HAP-1 (cell line): ENCODE data around the gene DCTN2.
"Not testable (repeated sequence)": the region's sequence is repeated elsewhere in the genome, so short reads cannot be mapped to it uniquely, and the experiment has no call there.

Source experiments
- DNase-seq, 2 experiments: peaks; one replicate each; pipeline ENCODE4 v3.0.0-alpha.2; 2016 to 2020; ENCODE audit warnings: low spot score in 2 of 2
- H3K27me3 ChIP-seq: fragments of 250-450 bp; sonication (Bioruptor Pico); 2 replicates; pipeline ENCODE4 v1.5.1; 2020; ENCODE audit warnings: low read depth, mild to moderate bottlenecking, moderate library complexity
- H3K36me3 ChIP-seq: fragments of 250-450 bp; sonication (Bioruptor Pico); replicated peaks from 2 replicates; pipeline ENCODE4 v1.5.1; 2020; ENCODE audit warnings: mild to moderate bottlenecking
- H3K4me1 ChIP-seq: fragments of 250-450 bp; sonication (Bioruptor Pico); 2 replicates; pipeline ENCODE4 v1.5.1; 2020; ENCODE audit warnings: mild to moderate bottlenecking
- H3K4me3 ChIP-seq: fragments of 250-450 bp; sonication (Bioruptor Pico); 2 replicates; pipeline ENCODE4 v1.5.1; 2020; ENCODE audit warnings: mild to moderate bottlenecking, moderate library complexity
- H3K9me3 ChIP-seq: fragments of 250-450 bp; sonication (Bioruptor Pico); 2 replicates; pipeline ENCODE4 v1.5.1; 2020; ENCODE audit warnings: mild to moderate bottlenecking, moderate library complexity
- in situ Hi-C: fragments of 300-500 bp; cut with MboI; formaldehyde crosslinking; loops from 3 replicates; pipeline ENCODE4 v1.14.3; 2020; ENCODE audit warnings: low sequenced_read_pairs, inconsistent platforms, mixed read lengths

The DCTN2 gene

DNA sequence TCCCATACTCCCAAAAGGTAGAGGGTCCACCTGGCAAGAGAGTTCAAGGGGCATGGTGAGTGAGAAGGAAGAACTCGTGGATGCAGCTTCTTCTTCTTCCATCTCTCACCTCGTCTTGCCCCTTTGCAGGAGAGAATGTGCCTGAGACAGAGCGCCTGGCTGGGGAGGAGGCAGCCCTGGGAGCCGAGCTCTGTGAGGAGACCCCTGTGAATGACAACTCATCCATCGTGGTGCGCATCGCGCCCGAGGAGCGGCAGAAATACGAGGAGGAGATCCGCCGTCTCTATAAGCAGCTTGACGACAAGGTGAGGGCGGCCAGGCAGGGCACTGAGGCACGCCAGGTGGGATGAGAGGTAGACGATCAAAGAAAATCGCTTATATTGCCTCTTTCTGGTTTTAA, 22.9 kb upstream of the DCTN2 start:
- in situ Hi-C loops: no loop called here
- Histone ChIP-seq H3K9me3 (no peaks in the 10 kb centered on the region), H3K4me3 (no peak overlapping the region), H3K36me3 (no peaks in the 10 kb centered on the region), H3K4me1 (no peaks in the 10 kb centered on the region), H3K27me3 (no peaks in the 10 kb centered on the region)
- DNase-seq: no peak

DNA sequence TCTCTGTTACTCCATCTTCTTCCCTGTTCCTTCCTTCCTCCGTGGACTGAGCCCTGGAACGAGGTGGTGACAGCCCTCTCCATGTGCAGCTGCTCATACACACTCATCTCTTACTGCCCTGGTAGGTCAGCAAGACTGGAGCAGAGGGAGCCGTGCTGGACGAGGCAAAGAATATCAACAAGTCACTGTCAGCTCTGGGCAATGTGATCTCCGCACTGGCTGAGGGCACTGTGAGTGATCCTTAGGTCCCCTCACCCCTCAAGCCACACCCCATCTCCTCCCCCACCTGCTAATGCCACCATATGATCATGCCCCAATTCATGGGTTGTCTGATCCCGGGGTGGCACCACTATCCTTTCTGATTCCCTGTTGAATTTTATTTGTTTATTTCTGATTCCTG, 21.8 kb upstream of the DCTN2 start:
- in situ Hi-C loops: no loop called here
- Histone ChIP-seq H3K4me1 (no peaks in the 10 kb centered on the region), H3K9me3 (no peaks in the 10 kb centered on the region), H3K27me3 (peaks cover 3% of the 10 kb centered on the region; the same call in 1 of the 2 replicates), H3K36me3 (no peaks in the 10 kb centered on the region), H3K4me3 (no peak overlapping the region)
- DNase-seq: no peak

DNA sequence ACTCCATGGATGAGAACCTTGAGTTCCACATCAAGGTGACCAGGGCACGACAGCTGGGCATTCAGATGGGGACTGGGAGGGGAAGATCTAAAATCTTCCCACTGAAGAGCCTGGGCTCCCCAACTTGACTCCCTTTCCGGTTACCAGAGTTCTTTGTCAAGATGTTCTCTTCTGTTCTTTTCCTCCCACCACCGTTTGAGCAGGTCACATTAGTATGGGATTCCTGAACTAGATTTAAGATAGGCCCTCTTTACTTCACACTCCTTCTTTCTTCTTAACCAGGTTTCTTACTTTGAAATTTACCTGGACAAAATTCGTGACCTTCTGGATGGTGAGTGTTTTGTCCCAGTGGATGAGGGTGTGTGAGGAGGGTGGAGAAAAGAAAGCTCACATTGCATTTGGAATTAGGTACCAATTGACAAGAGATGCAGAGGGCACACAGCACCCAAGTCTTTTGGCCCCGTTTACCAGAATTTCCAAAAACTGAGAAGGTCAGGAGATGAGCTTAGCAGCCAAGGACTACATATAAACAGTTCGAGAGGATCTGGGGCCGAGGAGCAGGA, 17.3 kb upstream of the DCTN2 start:
- H3K4me1 ChIP-seq: no peaks in the 10 kb centered on the region
- H3K4me3 ChIP-seq: no peak overlapping the region
- in situ Hi-C loops: no loop called here
- peaks cover 21% of the 10 kb centered on the region for H3K27me3 ChIP-seq
- no peaks in the 10 kb centered on the region for H3K36me3 ChIP-seq
- no peak for DNase-seq
- no peaks in the 10 kb centered on the region for H3K9me3 ChIP-seq

DNA sequence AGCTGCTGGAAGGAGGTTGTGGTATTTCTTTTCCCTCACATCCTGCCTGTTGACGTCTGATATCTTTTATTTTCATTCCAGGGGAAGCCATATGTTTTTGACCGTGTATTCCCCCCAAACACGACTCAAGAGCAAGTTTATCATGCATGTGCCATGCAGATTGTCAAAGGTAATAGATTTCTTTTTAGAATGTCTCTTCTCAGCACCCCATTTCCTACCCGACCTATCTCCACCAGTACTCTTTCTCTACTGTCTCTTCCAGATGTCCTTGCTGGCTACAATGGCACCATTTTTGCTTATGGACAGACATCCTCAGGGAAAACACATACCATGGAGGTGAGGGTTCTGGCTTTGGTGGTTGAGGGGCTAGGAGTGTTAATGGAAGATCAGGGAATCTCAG, 16.4 kb upstream of the DCTN2 start:
- H3K27me3 ChIP-seq: peaks cover 21% of the 10 kb centered on the region
- no peaks in the 10 kb centered on the region for H3K4me1 ChIP-seq
- DNase-seq: no peak
- in situ Hi-C loops: no loop called here
- no peaks in the 10 kb centered on the region for H3K9me3 ChIP-seq
- no peaks in the 10 kb centered on the region for H3K36me3 ChIP-seq
- no peak overlapping the region for H3K4me3 ChIP-seq

DNA sequence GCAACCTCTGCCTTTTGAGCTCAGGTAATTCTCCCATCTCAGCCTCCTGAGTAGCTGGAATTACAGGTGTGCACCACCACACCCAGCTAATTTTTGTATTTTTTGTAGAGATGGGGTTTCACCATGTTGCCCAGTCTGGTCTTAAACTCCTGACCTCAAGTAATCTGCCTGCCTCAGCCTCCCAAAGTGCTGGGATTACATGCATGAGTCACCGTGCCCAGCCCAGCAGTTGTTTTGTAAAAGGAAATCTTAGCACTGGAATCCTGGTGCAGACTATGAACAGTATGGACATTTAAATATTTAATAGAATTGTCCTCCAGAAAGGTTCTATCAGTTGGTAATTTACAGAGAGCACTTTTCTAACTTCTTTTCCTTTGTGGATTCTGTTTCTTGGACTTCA, 14.1 kb upstream of the DCTN2 start:
- H3K36me3 ChIP-seq, in situ Hi-C loops, DNase-seq, H3K4me1 ChIP-seq, H3K9me3 ChIP-seq, H3K4me3 ChIP-seq: not testable (repeated sequence)
- peaks cover 21% of the 10 kb centered on the region for H3K27me3 ChIP-seq

DNA sequence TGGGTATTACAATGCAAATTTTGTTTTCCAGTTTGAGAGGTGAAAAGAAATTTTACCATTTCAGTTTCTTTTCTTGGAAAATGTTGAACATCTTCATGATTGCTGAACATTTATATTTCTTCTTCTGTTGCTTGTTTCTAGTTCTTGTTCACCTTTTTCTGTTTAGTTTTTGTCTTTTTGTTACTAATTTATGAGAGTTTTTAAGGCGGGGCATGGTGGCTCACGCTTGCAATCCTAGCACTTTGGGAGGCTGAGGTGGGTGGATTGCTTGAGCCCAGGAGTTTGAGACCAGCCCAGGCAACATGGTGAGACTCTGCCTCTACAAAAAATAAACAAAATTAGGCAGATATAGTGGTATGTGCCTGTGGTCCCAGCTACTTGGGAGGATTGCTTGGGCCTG, 13.5 kb upstream of the DCTN2 start:
- Histone ChIP-seq H3K27me3 (peaks cover 21% of the 10 kb centered on the region), H3K4me1 (no peaks in the 10 kb centered on the region), H3K9me3 (no peaks in the 10 kb centered on the region), H3K4me3 (no peak overlapping the region), H3K36me3 (no peaks in the 10 kb centered on the region)
- in situ Hi-C loops: no loop called here
- no peak for DNase-seq

DNA sequence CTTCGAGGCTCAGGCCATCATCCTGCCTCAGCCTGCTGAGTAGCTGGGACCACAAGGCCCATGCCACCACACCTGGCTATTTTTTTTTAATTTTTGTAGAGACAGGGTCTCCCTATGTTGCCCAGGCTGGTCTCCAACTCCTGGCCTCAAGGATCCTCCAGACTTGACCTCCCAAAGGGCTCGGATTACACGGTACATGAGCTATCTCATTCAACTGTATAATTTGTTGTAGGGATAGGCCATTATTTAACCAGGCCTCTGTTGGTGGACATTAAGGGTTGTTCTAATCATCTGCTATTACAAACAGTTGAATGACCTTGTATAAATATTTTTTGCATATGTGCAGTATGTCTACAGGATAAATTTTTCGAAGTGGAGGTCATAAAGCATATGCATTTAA, 11.9 kb upstream of the DCTN2 start:
- no peaks in the 10 kb centered on the region for H3K4me1 ChIP-seq
- H3K9me3 ChIP-seq: no peaks in the 10 kb centered on the region
- no peak overlapping the region for H3K4me3 ChIP-seq
- DNase-seq: no peak
- in situ Hi-C loops: no loop called here
- H3K27me3 ChIP-seq: peaks cover 18% of the 10 kb centered on the region
- H3K36me3 ChIP-seq: no peaks in the 10 kb centered on the region

DNA sequence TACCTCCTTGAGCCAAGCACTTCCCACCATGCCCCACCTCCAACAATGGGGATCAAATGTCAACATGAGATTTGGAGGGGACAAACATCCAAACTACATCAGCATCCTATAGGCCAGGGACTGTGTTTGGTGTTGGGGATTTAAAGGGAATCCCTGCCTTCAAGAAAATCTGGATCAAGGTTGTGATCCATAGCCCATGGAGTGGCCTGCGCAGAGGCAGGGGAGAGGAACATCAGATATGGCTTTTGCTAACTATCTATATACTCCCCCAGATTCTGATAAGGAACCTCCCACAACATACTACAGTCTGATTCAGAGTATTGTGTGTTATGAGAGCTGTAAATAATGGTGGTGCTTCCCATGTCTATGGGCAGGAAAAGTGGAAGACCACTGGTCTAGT, 7.9 kb upstream of the DCTN2 start:
- H3K36me3 ChIP-seq: no peaks in the 10 kb centered on the region
- no peak for DNase-seq
- in situ Hi-C loops: no loop called here
- H3K4me3 ChIP-seq: no peak overlapping the region
- no peaks in the 10 kb centered on the region for H3K27me3 ChIP-seq
- H3K9me3 ChIP-seq: no peaks in the 10 kb centered on the region
- no peaks in the 10 kb centered on the region; the same call in 1 of the 2 replicates for H3K4me1 ChIP-seq

DNA sequence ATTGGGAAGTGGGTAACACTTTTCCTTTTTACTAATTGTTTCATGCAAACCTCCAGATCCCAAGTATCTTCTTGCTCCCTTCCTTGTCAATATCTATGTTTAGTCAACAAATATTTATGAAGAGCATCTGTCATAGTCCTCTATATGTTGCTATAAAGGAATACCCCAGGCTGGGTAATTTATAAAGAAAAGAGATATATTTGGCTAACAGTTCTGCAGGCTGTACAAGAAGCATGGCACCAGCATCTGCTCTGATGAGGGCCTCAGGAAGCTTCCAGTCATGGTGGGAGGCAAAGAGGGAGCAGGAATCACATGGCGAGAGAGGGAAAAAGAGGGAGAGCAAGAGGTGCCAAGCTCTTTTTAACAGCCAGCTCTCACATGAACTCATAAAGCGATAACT, 7.5 kb upstream of the DCTN2 start:
- Histone ChIP-seq H3K4me3 (no peak overlapping the region), H3K4me1 (no peaks in the 10 kb centered on the region; the same call in 1 of the 2 replicates), H3K36me3 (no peaks in the 10 kb centered on the region), H3K27me3 (no peaks in the 10 kb centered on the region), H3K9me3 (no peaks in the 10 kb centered on the region)
- DNase-seq: no peak
- in situ Hi-C loops: no loop called here

DNA sequence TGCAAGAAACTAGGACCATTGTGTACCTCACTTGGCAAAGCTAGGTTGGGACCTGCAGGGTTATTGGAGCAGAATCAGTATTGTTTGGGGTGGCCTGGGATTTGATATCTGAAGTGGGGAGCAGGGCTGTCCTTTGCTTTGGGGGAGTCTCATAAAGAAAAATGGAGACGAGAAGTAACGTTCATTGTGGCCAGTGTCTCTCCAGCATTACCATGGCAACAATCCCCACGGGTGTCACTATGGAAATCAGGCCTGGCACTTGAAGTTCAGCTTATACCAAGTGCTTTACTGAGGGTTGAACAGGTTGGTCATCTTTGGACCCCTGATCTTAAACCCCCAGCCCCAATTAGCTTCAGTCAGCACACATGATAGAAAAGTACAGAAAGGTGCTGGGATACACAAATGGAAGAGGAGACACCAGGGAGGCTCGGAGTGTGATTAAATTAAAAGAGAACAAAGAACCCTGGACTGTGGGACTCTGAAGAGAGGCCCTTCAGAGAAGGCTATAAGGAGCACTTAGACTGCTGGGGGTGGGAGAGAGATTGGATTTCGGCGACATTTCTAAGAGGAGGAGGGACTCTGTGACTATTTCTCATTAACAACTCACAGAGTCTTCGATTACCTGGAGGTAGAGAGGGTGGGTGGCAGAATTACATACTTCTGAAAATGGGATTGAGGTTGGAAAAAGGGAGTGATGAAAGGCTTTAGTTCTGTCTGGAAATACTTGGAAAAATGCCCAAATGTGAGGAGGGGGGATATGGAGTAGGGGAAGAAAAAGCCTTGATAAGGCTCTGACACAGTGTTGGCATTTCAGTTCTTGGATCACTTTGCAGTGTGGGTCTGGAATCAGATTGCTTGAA, 6.6 kb upstream of the DCTN2 start:
- Histone ChIP-seq H3K27me3 (no peaks in the 10 kb centered on the region), H3K36me3 (no peaks in the 10 kb centered on the region), H3K9me3 (no peaks in the 10 kb centered on the region), H3K4me1 (no peaks in the 10 kb centered on the region; the same call in 1 of the 2 replicates), H3K4me3 (no peak overlapping the region)
- in situ Hi-C loops: no loop called here
- no peak for DNase-seq

DNA sequence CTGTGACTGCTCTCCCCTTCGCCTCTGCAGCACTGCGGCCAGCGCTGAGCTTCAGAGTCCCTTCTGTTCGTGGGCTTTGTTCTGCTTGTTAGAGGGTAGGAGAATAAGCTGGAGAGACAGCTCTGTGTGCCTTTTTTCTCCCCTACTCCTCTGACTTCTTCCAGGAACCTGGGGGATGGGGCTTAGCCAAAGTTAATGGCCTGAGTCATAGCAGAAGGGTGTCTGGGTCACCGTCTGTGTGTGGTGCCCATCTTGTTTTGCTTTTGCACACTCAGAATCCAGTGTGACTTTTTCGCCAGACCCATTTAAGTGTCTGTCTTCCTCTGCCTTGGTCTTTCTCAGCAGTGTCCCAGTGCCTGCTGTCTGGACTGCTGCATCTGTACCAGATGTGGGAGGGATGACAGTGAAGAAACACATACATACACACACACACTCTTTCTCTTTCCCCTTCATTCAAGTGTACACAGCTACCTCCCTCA, 5.9 kb upstream of the DCTN2 start:
- Histone ChIP-seq H3K36me3 (no peaks in the 10 kb centered on the region), H3K4me3 (no peak overlapping the region), H3K27me3 (no peaks in the 10 kb centered on the region), H3K4me1 (no peaks in the 10 kb centered on the region; the same call in 1 of the 2 replicates), H3K9me3 (no peaks in the 10 kb centered on the region)
- DNase-seq: no peak
- in situ Hi-C loops: no loop called here

DNA sequence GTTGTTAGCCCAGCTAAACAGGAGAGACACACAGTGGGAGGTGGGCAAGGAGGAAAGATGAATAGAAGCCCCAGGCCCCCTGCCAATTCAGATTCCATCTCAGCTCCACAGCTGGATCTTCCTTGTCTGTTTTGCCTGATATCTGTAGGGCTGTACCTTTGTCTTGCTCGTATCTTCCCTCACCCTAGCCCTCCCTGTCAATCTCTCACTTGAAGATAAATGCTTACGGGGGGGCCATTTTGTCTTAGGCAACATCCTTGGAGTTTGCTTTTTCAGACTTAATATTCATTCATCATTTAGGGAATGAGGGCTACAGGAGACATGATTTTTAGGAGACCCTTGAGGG, 5.3 kb upstream of the DCTN2 start:
- no peaks in the 10 kb centered on the region for H3K36me3 ChIP-seq
- peaks cover 4% of the 10 kb centered on the region for H3K4me1 ChIP-seq
- no peaks in the 10 kb centered on the region for H3K9me3 ChIP-seq
- 0 out of 2 replicates have a peak, but pooled peaks cover 2% of the 10 kb centered on the region for H3K27me3 ChIP-seq
- DNase-seq: no peak
- in situ Hi-C loops: no loop called here
- no peak overlapping the region for H3K4me3 ChIP-seq

DNA sequence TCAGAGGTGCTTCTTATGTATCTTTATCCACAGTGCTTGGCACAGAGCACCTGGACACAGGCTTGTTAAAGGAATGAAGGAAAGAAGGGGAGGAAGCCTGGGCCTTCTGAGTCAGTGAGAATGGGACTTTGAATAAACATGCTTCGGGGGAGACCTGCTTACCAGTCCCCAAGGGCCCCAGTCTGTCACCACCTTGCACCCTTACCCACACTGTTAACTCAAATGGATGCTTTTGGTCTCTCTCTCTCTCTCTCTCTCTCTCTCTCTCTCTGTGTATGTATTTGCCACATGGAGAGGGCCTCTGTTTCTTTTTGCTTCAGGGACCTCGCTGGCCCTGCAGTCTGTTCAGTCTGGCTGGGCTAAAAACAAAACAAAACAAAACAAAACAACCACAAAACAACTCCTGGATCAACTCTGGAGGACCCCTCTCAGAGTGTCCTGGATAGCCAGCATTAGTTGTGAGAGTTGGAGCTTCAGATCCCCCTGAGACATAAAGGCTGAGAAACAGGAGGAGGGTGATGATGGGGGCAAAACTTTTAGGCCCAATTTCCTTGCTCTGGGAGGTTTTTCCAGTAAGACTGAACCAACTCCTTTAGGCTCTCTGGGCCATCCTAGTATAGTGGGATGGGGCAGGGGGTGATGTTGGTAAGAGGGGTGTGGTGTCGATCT, 4.8 kb upstream of the DCTN2 start:
- no peak overlapping the region for H3K4me3 ChIP-seq
- H3K27me3 ChIP-seq: 0 out of 2 replicates have a peak, but pooled peaks cover 2% of the 10 kb centered on the region
- in situ Hi-C loops: no loop called here
- peaks cover 4% of the 10 kb centered on the region for H3K4me1 ChIP-seq
- DNase-seq: no peak
- H3K9me3 ChIP-seq: no peaks in the 10 kb centered on the region
- H3K36me3 ChIP-seq: no peaks in the 10 kb centered on the region
